ENCODE measurements around the gene PITPNM2.

- no peak for TF ChIP-seq POLR2A (IDR thresholded peaks at IDR 0.05)
- TF ChIP-seq CTCF (IDR thresholded peaks at IDR 0.05), result no peak
Measured at GRCh38 chr12:123164710-123165261, 13.9 kb upstream of the PITPNM2 start.
